Smooth muscle cell (in vitro differentiated cells): Measurements from ENCODE around the gene EMSY. TPM values are rescaled to one million over a fixed set of nuclear protein-coding genes. Genes with fewer than 3 reads are reported as not detected.
A peak's percentile ranks its signal among the peaks of the same experiment; 100 is the strongest.

Source experiments
- DNase-seq: peaks from one replicate; lab custom pipeline; 2025; ENCODE audit not compliant: unreplicated experiment; lab: John Stamatoyannopoulos, UW
- H2AFZ ChIP-seq: fragments of 200-600 bp; sonication (generic); 2 replicates; pipeline ENCODE4 v1.6.0; 2016; ENCODE audit warnings: antibody characterized with exemption, low read depth, mild to moderate bottlenecking
- H3F3A ChIP-seq: fragments of 200-600 bp; sonication (generic); 2 replicates; pipeline ENCODE4 v1.6.0; 2017; ENCODE audit warnings: antibody characterized with exemption, low read depth
- H3K27ac ChIP-seq: fragments of 200-600 bp; sonication (generic); 2 replicates; pipeline ENCODE4 v1.5.1; 2016; ENCODE audit warnings: low read depth, mild to moderate bottlenecking
- H3K27me3 ChIP-seq: fragments of 200-600 bp; sonication (generic); 2 replicates; pipeline ENCODE4 v1.6.1; 2016; ENCODE audit warnings: low read depth, mild to moderate bottlenecking
- H3K36me3 ChIP-seq: fragments of 200-600 bp; sonication (generic); 2 replicates; pipeline ENCODE4 v1.5.1; 2016; ENCODE audit warnings: low read depth
- H3K4me1 ChIP-seq: fragments of 200-600 bp; sonication (generic); 2 replicates; pipeline ENCODE4 v1.5.1; 2016; ENCODE audit warnings: low read depth
- H3K4me2 ChIP-seq: fragments of 200-600 bp; sonication (generic); 2 replicates; pipeline ENCODE4 v1.6.0; 2016; ENCODE audit warnings: mild to moderate bottlenecking
- H3K4me3 ChIP-seq: fragments of 200-600 bp; sonication (generic); 2 replicates; pipeline ENCODE4 v1.5.1; 2016; ENCODE audit warnings: mild to moderate bottlenecking
- H3K79me2 ChIP-seq: fragments of 200-600 bp; sonication (generic); 2 replicates; pipeline ENCODE4 v1.6.0; 2016; ENCODE audit warnings: low read depth, mild to moderate bottlenecking
- H3K9ac ChIP-seq: fragments of 200-600 bp; sonication (generic); 2 replicates; pipeline ENCODE4 v1.6.0; 2016; ENCODE audit warnings: low read depth
- H3K9me3 ChIP-seq: fragments of 200-600 bp; sonication (generic); replicated peaks from 2 replicates; pipeline ENCODE4 v1.5.1; 2016; ENCODE audit warnings: low read depth
- H4K20me1 ChIP-seq: fragments of 200-600 bp; sonication (generic); 2 replicates; pipeline ENCODE4 v1.6.0; 2016; ENCODE audit warnings: low read depth
- WGBS: methylation state at CpG from one replicate; pipeline ENCODE4 v1.1.7; 2016; ENCODE audit warnings: low lambda C conversion rate; 5-methylcytosine and 5-hydroxymethylcytosine counted together
- polyA plus RNA-seq: library from polyadenylated mRNA; unstranded; fragments of >200 nt; fragmentation: Nextera tagmentation; extraction: Ambion mirVana; gene quantifications from 2 replicates; pipeline ENCODE4 v1.2.1, GENCODE V29; 2016
- total RNA-seq: library from RNA; depleted of rRNA; stranded (reverse); fragments of >200 nt; gene quantifications from 2 replicates; pipeline ENCODE4 v1.2.3, GENCODE V29; 2014
- TF ChIP-seq, protein P1 (sequence below): fragments of 200-600 bp; sonication (generic); IDR thresholded peaks from 2 replicates; pipeline ENCODE4 v1.5.1; 2017; ENCODE audit warnings: borderline replicate concordance, mild to moderate bottlenecking, antibody characterized with exemption; ENCODE audit not compliant: insufficient read depth, poor library complexity, severe bottlenecking

The EMSY gene
- total and polyA plus RNA-seq, 2 experiments from 2014 or later = 14.5 to 26.0 TPM

DNA sequence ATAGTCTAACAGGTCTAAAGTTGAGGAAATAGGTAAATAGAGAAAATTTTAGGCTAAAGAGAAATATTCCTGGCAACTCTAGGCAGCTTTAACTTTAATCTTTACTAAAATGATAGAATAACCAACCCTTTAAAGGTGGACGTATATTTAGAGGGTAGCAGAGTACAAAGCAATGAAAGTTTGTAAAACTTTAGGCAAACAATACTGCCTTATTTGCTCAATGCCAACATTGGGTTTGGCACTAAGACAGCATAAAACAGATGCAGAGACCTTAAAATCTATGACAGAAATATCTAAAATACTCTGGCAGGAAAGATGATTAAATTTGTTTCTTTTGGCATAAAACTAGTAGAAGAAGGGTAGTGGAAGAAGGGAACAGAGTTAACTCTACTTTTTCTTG is 70.7 kb downstream of the EMSY start:
- Histone ChIP-seq H3K4me2 (no peak overlapping the region), H2AFZ (no peak overlapping the region), H4K20me1 (no peaks in the 10 kb centered on the region), H3K4me3 (no peak overlapping the region), H3K9me3 (no peaks in the 10 kb centered on the region), H3F3A (no peaks in the 10 kb centered on the region), H3K9ac (no peak overlapping the region), H3K79me2 (no peaks in the 10 kb centered on the region), H3K27me3 (no peaks in the 10 kb centered on the region), H3K4me1 (peaks cover under 1% of the 10 kb centered on the region), H3K27ac (no peak overlapping the region), H3K36me3 (no peaks in the 10 kb centered on the region)
- no peak for DNase-seq
- WGBS = 90% methylated on average over 1 of the region's 1 CpG
- TF ChIP-seq, protein P1, sequence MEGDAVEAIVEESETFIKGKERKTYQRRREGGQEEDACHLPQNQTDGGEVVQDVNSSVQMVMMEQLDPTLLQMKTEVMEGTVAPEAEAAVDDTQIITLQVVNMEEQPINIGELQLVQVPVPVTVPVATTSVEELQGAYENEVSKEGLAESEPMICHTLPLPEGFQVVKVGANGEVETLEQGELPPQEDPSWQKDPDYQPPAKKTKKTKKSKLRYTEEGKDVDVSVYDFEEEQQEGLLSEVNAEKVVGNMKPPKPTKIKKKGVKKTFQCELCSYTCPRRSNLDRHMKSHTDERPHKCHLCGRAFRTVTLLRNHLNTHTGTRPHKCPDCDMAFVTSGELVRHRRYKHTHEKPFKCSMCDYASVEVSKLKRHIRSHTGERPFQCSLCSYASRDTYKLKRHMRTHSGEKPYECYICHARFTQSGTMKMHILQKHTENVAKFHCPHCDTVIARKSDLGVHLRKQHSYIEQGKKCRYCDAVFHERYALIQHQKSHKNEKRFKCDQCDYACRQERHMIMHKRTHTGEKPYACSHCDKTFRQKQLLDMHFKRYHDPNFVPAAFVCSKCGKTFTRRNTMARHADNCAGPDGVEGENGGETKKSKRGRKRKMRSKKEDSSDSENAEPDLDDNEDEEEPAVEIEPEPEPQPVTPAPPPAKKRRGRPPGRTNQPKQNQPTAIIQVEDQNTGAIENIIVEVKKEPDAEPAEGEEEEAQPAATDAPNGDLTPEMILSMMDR = no peak

DNA sequence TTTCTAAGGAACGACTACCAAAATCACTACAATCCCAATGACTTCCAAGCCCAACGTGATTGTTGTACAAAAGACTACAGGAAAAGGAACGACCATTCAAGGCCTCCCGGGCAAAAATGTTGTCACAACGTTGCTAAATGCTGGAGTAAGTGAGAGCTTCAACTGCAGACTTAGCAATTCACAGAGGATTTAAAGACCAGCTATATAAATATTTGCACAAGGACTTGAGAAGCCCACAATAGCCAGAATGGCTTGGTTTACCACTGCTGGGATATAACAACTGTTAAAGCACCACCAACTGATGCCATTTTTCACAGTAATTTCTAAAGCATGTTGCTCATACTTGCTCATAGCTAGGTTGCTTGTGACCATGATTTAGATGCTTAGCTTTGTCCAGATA is 78.3 kb downstream of the EMSY start:
- Histone ChIP-seq H3K9me3 (no peaks in the 10 kb centered on the region), H3K27ac (peak overlapping the region; percentile 20), H3K79me2 (no peaks in the 10 kb centered on the region), H3K4me2 (no peak overlapping the region), H3K4me1 (no peaks in the 10 kb centered on the region), H3K27me3 (no peaks in the 10 kb centered on the region), H3K4me3 (no peak overlapping the region), H4K20me1 (no peaks in the 10 kb centered on the region), H3F3A (no peaks in the 10 kb centered on the region), H3K9ac (no peak overlapping the region), H3K36me3 (no peaks in the 10 kb centered on the region), H2AFZ (no peak overlapping the region)
- DNase-seq = no peak
- 68% methylated on average over 5 of the region's 5 CpGs for WGBS
- TF ChIP-seq, protein P1 = no peak

DNA sequence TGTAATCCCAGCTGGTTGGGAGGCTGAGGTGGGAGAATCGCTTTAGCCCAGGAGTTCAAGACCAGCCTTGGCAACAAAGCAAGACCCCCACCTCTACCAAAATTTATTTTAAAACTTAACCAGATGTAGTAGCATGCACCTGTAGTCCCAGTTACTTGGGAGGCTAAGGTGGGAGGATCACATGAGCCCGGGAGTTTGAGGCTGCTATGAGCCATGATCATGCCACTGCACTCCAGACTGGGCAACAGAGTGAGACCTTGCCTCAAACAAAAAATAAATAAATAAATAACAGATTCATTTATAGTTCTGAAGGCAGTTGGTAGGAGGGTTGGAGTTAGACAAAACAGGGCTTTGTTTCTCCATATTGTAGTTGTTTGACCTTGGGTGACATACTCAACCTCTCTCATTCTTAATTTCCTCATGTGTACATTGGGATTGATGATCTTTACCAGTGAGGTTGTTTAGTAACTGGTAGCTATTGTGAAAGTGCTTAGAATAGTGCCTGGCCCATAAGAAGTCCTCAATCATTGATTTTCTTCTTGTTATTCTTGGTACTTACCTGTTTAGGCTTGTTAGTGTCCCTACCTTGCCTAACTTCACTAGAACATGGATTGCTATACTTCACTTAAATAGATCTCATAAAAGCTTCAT is 79.1 kb downstream of the EMSY start:
- Histone ChIP-seq H3K79me2 (no peaks in the 10 kb centered on the region), H3F3A (no peaks in the 10 kb centered on the region), H3K4me2 (no peak overlapping the region), H3K27ac (no peak overlapping the region), H2AFZ (no peak overlapping the region), H3K4me3 (no peak overlapping the region), H3K36me3 (peaks cover 4% of the 10 kb centered on the region), H3K4me1 (no peaks in the 10 kb centered on the region), H3K27me3 (no peaks in the 10 kb centered on the region), H3K9me3 (no peaks in the 10 kb centered on the region), H4K20me1 (no peaks in the 10 kb centered on the region), H3K9ac (no peak overlapping the region)
- TF ChIP-seq, protein P1 = no peak
- 100% methylated on average over 2 of the region's 2 CpGs for WGBS
- DNase-seq = no peak

DNA sequence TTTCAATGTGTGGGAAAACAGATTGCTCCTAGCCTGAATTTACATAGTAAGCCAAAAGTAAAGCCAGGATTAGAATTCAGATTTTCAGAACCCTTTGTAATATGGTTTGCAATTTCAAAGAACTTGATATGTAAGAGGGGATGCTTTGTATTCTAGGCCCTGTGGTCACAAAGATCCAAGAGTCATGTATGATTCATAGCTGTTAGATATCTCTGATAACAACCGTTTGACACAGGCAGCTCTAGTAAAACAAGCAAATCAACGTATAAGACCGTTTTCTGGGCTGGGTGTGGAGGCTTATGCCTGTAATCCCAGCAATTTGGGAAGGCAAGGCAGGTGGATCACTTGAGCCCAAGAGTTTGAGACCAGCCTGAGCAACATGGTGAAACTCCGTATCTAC is 79.6 kb downstream of the EMSY start:
- 53% methylated on average over 4 of the region's 4 CpGs for WGBS
- H3K27ac ChIP-seq = no peak overlapping the region
- DNase-seq = no peak

More for the DNA sequence above, 79.6 kb downstream of the EMSY start:
- Histone ChIP-seq H3K9ac (no peak overlapping the region), H3K4me2 (no peak overlapping the region), H3K4me1 (no peaks in the 10 kb centered on the region), H3K79me2 (no peaks in the 10 kb centered on the region), H3K27me3 (no peaks in the 10 kb centered on the region), H3K9me3 (no peaks in the 10 kb centered on the region), H3K4me3 (no peak overlapping the region), H2AFZ (no peak overlapping the region), H4K20me1 (no peaks in the 10 kb centered on the region), H3K36me3 (peaks cover 6% of the 10 kb centered on the region), H3F3A (no peaks in the 10 kb centered on the region)
- TF ChIP-seq, protein P1 = no peak
